ENCODE measurements around the gene HOXA6.

Gene HOXA6

GRCh38 chr7:27130540-27131389, 16.8 kb downstream of the HOXA6 start, which contains the start of gene HOXA4:
HOXA4 (minus strand) TSS chr7:27130757; CDS start chr7:27130733, 24 bp downstream.
- TF ChIP-seq, protein P1, sequence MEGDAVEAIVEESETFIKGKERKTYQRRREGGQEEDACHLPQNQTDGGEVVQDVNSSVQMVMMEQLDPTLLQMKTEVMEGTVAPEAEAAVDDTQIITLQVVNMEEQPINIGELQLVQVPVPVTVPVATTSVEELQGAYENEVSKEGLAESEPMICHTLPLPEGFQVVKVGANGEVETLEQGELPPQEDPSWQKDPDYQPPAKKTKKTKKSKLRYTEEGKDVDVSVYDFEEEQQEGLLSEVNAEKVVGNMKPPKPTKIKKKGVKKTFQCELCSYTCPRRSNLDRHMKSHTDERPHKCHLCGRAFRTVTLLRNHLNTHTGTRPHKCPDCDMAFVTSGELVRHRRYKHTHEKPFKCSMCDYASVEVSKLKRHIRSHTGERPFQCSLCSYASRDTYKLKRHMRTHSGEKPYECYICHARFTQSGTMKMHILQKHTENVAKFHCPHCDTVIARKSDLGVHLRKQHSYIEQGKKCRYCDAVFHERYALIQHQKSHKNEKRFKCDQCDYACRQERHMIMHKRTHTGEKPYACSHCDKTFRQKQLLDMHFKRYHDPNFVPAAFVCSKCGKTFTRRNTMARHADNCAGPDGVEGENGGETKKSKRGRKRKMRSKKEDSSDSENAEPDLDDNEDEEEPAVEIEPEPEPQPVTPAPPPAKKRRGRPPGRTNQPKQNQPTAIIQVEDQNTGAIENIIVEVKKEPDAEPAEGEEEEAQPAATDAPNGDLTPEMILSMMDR (IDR thresholded peaks at IDR 0.05; ENCODE audit: low read depth, low read length, missing control alignments) = no peak
- H3K4me3 ChIP-seq (ENCODE audit: low read depth, low read length) = peak within 1 kb of the TSS; percentile 50
- DNase-seq (ENCODE audit: low read depth) = no peak

- no peak for DNase-seq (ENCODE audit: low read depth)
- no peak overlapping the region; the same call in 1 of the 2 replicates for H3K4me3 ChIP-seq (ENCODE audit: low read depth, low read length)
- TF ChIP-seq, protein P1 (IDR thresholded peaks at IDR 0.05; ENCODE audit: low read depth, low read length, missing control alignments) = no peak
These were observed 17.6 kb downstream of the HOXA6 start for GRCh38 chr7:27129729-27130539.

- DNase-seq (ENCODE audit: low read depth) = no peak
- TF ChIP-seq, protein P1 (IDR thresholded peaks at IDR 0.05; ENCODE audit: low read depth, low read length, missing control alignments) = no peak
- H3K4me3 ChIP-seq (ENCODE audit: low read depth, low read length) = no peak overlapping the region
These were observed 18.5 kb downstream of the HOXA6 start for GRCh38 chr7:27128776-27129728.

DNA sequence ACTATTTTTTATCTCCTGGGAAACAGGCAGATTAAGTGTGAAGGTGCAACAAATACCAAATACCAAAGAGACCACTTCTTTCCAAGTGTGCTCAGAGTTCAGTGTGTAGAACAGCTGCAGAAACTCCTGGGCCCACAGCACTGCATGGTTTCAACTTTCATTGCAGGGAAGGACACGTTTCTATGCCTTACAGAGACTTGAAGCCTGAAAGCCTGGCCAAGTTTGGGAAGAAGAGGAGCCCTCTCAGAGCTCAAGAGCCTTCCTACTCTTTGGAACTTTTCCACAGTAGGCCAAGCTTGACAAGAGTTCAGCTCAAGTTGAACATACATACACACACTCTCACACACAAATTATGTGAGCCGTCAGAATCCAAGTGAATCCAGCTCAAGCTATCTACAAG, 19.5 kb downstream of the HOXA6 start:
- DNase-seq (ENCODE audit: low read depth) = no peak
- TF ChIP-seq, protein P1 (IDR thresholded peaks at IDR 0.05; ENCODE audit: low read depth, low read length, missing control alignments) = no peak
- no peak overlapping the region for H3K4me3 ChIP-seq (ENCODE audit: low read depth, low read length)

- TF ChIP-seq, protein P1 (IDR thresholded peaks at IDR 0.05; ENCODE audit: low read depth, low read length, missing control alignments) = no peak
- DNase-seq (ENCODE audit: low read depth) = no peak
- H3K4me3 ChIP-seq (ENCODE audit: low read depth, low read length) = no peak overlapping the region
These were observed 20.8 kb downstream of the HOXA6 start for GRCh38 chr7:27126596-27127327.

DNA sequence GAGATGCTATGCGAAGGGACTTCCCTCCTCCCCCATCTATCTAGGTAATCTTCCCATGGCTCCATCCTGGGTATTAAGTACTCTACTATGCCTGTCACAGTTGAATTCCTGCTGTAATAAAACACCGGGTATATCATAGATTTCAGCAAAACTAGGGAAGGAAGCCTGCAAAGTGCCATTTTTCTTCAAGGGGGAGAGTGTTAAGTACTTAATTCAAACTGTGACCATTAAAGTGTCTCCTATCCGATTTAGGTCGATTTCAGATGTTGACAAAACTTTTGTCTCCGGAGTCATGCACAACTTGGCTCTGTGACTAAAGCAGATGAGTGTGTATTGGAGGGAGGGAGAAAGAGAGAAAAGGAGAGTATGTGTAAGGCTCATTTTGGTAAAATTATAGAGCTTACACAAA, 21.6 kb downstream of the HOXA6 start:
- no peak overlapping the region for H3K4me3 ChIP-seq (ENCODE audit: low read depth, low read length)
- TF ChIP-seq, protein P1 (IDR thresholded peaks at IDR 0.05; ENCODE audit: low read depth, low read length, missing control alignments) = no peak
- no peak for DNase-seq (ENCODE audit: low read depth)

Data from GM12864 (cell line).